KMS-11 (cell line): ENCODE measurements around the gene GPR84.

ENCODE experiments used
- H2AFZ ChIP-seq: fragments of 200-600 bp; sonication (generic); 2 replicates; pipeline ENCODE4 v1.6.1; 2016; ENCODE audit warnings: antibody characterized with exemption, mixed run types, low read depth
- H3K27ac ChIP-seq: fragments of 200-600 bp; sonication (generic); 2 replicates; pipeline ENCODE4 v1.6.1; 2016; ENCODE audit warnings: mild to moderate bottlenecking, mixed run types
- H3K27me3 ChIP-seq: fragments of 200-600 bp; sonication (generic); 2 replicates; pipeline ENCODE4 v1.6.1; 2017; ENCODE audit warnings: mild to moderate bottlenecking, low read depth, mixed run types, moderate library complexity; ENCODE audit not compliant: insufficient read depth
- H3K36me3 ChIP-seq: fragments of 200-600 bp; sonication (generic); 2 replicates; pipeline ENCODE4 v1.6.1; 2017; ENCODE audit warnings: mild to moderate bottlenecking, mixed run types; ENCODE audit not compliant: insufficient read depth
- H3K4me1 ChIP-seq: fragments of 200-600 bp; sonication (generic); 2 replicates; pipeline ENCODE4 v1.6.1; 2016; ENCODE audit warnings: mild to moderate bottlenecking, low read depth, mixed run types; ENCODE audit not compliant: poor library complexity, severe bottlenecking
- H3K4me2 ChIP-seq: fragments of 200-600 bp; sonication (generic); 2 replicates; pipeline ENCODE4 v1.7.0; 2016; ENCODE audit warnings: mild to moderate bottlenecking, mixed run types
- H3K4me3 ChIP-seq: fragments of 200-600 bp; sonication (generic); IDR thresholded peaks from 2 replicates; pipeline ENCODE4 v1.6.1; 2017; ENCODE audit warnings: low read depth, low read length, mixed read lengths; ENCODE audit not compliant: insufficient read depth
- H3K79me2 ChIP-seq: fragments of 200-600 bp; sonication (generic); 2 replicates; pipeline ENCODE4 v1.6.1; 2016; ENCODE audit warnings: low read depth, mixed run types; ENCODE audit not compliant: insufficient read depth
- H3K9ac ChIP-seq: fragments of 200-600 bp; sonication (generic); 2 replicates; pipeline ENCODE4 v1.6.1; 2016; ENCODE audit warnings: mild to moderate bottlenecking, mixed run types
- H4K20me1 ChIP-seq: fragments of 200-600 bp; sonication (generic); 2 replicates; pipeline ENCODE4 v1.6.1; 2016; ENCODE audit warnings: mild to moderate bottlenecking, mixed run types; ENCODE audit not compliant: insufficient read depth
- TF ChIP-seq, protein P1 (sequence below): fragments of 200-600 bp; sonication (generic); conservative IDR thresholded peaks from 2 replicates; pipeline ENCODE4 v1.6.1; 2017; ENCODE audit warnings: low read depth, mild to moderate bottlenecking, antibody characterized with exemption, low read length, moderate library complexity, mixed read lengths

The GPR84 gene

DNA sequence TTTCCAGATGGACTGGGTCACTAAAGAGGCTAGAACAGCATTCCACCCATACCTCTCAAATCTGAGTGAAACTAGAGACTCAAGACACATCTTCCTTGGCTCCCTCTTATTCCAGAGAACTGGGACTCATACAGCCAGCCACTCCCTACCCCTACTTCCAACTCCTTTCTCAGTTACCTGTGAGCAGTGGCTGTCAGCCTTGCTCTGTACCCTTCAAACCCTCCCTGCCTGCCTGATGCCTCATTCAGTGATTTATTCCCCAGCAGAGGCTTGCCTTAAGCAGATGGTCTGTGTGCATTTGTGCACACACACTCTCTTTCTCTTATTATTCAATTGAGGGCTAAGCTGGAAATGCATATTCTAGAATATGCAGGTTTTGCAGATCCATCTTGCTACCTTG, 14.6 kb downstream of the GPR84 start:
- no peak overlapping the region for H3K9ac ChIP-seq
- no peak overlapping the region for H3K27ac ChIP-seq
- H2AFZ ChIP-seq: no peak overlapping the region
- no peak overlapping the region for H3K4me3 ChIP-seq
- H3K36me3 ChIP-seq: peaks cover 7% of the 10 kb centered on the region; the same call in 1 of the 2 replicates
- H3K4me2 ChIP-seq: no peak overlapping the region
- H4K20me1 ChIP-seq: no peaks in the 10 kb centered on the region
- no peaks in the 10 kb centered on the region for H3K79me2 ChIP-seq
- no peaks in the 10 kb centered on the region; the same call in 1 of the 2 replicates for H3K27me3 ChIP-seq
- TF ChIP-seq, protein P1, sequence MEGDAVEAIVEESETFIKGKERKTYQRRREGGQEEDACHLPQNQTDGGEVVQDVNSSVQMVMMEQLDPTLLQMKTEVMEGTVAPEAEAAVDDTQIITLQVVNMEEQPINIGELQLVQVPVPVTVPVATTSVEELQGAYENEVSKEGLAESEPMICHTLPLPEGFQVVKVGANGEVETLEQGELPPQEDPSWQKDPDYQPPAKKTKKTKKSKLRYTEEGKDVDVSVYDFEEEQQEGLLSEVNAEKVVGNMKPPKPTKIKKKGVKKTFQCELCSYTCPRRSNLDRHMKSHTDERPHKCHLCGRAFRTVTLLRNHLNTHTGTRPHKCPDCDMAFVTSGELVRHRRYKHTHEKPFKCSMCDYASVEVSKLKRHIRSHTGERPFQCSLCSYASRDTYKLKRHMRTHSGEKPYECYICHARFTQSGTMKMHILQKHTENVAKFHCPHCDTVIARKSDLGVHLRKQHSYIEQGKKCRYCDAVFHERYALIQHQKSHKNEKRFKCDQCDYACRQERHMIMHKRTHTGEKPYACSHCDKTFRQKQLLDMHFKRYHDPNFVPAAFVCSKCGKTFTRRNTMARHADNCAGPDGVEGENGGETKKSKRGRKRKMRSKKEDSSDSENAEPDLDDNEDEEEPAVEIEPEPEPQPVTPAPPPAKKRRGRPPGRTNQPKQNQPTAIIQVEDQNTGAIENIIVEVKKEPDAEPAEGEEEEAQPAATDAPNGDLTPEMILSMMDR: no peak
- no peaks in the 10 kb centered on the region for H3K4me1 ChIP-seq

DNA sequence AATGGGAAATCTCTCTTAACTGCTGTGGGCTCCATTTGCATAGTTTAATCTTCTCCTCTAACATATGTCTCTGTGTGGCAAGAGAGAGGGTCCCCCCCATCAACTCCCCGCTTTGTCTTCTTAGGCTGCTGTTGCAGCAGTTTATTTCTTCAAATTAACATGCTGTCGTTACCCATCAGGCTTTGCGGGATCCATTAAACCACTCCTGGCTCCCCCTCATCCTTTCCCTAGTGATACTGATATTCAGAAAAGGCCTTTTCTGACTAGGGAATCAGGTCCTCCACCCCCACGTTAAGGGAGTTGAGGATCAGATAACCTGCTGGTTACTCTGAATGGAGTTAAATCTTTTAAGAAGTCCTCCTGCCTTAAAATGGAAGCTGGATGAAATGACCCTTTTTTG, 15.2 kb downstream of the GPR84 start:
- H3K27me3 ChIP-seq: no peaks in the 10 kb centered on the region; the same call in 1 of the 2 replicates
- no peak overlapping the region for H3K4me2 ChIP-seq
- TF ChIP-seq, protein P1: no peak
- H2AFZ ChIP-seq: no peak overlapping the region
- no peak overlapping the region for H3K27ac ChIP-seq
- H3K4me3 ChIP-seq: no peak overlapping the region
- no peaks in the 10 kb centered on the region for H3K4me1 ChIP-seq
- H3K9ac ChIP-seq: no peak overlapping the region
- H4K20me1 ChIP-seq: no peaks in the 10 kb centered on the region
- H3K79me2 ChIP-seq: no peaks in the 10 kb centered on the region
- peaks cover 7% of the 10 kb centered on the region; the same call in 1 of the 2 replicates for H3K36me3 ChIP-seq

DNA sequence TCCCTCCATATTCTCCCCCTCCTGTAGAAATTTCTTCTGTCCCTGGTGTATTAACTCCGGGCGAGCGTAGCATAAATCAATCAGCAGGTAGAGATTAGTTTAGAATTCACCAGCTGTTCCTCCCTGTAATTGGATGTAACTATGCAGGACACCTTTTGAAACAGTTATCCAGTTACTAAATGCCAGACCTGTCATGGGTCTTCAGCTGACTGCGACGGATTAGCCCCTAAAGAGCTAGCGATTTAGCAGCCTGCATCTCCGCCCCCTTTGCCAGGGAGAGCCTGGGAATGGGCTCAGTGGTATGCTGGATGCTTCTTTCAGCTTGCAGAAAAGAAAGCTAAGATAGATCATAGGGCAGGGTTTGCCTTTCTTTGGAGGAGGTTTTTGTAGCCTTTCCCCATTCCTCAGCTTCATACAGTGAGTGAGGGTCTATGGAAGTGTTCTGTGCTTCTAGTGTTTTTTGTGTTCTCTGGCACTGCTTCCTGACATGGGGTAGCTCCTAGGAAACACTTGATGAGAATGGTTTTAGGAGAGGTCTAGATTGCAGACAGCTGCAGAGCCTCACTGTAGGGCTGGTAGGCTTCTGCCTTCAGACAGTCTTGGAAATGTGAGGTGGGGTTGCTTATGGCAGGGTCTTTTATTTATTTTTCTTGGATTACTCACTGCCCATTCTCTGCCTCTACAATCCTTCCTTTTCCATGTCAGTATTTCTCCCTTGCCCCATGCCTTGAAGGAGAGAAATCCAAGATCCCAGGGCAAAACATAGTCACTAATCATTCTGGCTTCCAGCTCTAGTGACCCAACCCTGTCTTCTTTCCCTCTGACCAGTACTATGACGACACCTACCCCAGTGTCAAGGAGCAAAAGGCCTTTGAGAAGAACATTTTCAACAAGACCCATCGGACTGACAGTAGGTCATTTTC, 22.6 kb downstream of the GPR84 start:
- Histone ChIP-seq H3K27me3 (no peaks in the 10 kb centered on the region), H3K27ac (no peak overlapping the region), H3K4me3 (no peak overlapping the region), H3K9ac (no peak overlapping the region), H3K36me3 (peaks cover 7% of the 10 kb centered on the region; the same call in 1 of the 2 replicates), H2AFZ (no peak overlapping the region), H3K4me1 (no peaks in the 10 kb centered on the region), H3K79me2 (no peaks in the 10 kb centered on the region; the same call in 1 of the 2 replicates), H4K20me1 (0 out of 2 replicates have a peak, but pooled peaks cover 4% of the 10 kb centered on the region), H3K4me2 (no peak overlapping the region)
- TF ChIP-seq, protein P1: no peak

DNA sequence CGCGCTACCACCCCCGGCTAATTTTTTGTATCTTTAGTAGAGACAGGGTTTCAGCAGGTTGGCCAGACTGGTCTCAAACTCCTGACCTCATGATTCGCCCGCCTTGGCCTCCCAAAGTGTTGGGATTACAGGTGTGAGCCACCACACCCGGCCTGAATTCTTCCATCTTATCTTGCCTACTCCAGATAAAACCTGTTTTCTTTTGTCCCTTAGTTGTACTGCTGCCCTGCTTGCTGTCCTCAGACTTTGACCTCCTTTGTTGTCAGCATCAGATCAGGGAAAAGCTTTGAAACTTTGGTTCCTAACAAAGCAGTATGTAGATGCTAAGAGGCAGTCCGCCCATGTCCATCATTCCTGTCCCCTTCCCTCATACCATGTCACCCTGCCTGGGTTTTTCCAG, 23.4 kb downstream of the GPR84 start:
- Histone ChIP-seq H3K4me2 (no peak overlapping the region), H2AFZ (no peak overlapping the region), H3K79me2 (no peaks in the 10 kb centered on the region; the same call in 1 of the 2 replicates), H3K9ac (no peak overlapping the region), H3K4me1 (no peaks in the 10 kb centered on the region), H3K27ac (no peak overlapping the region), H3K4me3 (no peak overlapping the region), H4K20me1 (0 out of 2 replicates have a peak, but pooled peaks cover 4% of the 10 kb centered on the region), H3K27me3 (no peaks in the 10 kb centered on the region), H3K36me3 (peaks cover 7% of the 10 kb centered on the region; the same call in 1 of the 2 replicates)
- TF ChIP-seq, protein P1: no peak
